Measurements from ENCODE around the gene SBNO1.

DNA sequence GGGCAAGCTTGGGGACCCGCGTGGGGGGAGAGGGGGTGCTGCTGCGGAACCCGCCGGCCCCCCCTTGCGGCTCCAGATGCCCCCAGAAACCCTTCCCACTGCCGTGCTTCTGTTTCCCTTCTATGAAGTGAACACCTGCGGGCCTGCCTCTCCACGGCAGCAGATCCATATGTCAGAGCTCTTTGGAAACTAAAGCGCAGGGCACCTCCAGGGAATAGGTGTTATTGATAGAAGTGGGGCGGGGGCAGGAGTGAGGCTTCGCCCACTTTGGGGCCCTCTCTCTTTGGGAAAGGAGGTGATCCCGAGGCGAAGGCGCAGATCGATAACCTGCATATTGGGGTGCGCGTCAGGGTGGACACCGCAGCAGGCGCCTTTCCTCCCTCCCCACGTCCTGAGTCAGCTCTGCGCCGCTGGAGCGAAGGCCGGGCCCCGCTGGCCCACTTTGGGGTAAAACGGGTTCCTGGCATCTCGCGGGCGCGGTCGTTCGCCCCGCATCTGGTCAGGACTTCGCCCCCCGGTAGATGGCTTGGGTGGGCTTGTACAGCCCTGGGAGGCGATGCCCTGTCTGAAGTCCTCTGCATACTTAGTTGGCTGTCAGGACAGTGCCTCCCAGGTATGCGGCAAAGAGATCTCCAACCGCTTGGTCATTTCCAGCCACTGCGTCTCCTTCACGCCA is 19.8 kb upstream of the SBNO1 start:
- TF ChIP-seq EZH2 (IDR thresholded peaks at IDR 0.05; ENCODE audit: insufficient read depth, poor library complexity, severe bottlenecking), result no peak
- no peak for TF ChIP-seq EZH2phosphoT487 (IDR thresholded peaks at IDR 0.05; ENCODE audit: insufficient read depth, low read depth)
